ENCODE measurements around the gene PICALM. TPM values are rescaled to one million over a fixed set of nuclear protein-coding genes. Genes with fewer than 3 reads are reported as not detected.
A peak's percentile ranks its signal among the peaks of the same experiment; 100 is the strongest.

Gene PICALM
- total and polyA plus RNA-seq, 2 of the 13 experiments (the other 11 are each of a cell fraction or from before 2014, with no cell fraction given) = 97.6 to 154 TPM

- TF ChIP-seq PLSCR1 (CRISPR knock-in tag; IDR thresholded peaks at IDR 0.05; ENCODE audit: borderline replicate concordance) (no peak), CSRNP2 (CRISPR knock-in tag; conservative IDR thresholded peaks at IDR 0.05; ENCODE audit: low read depth) (no peak), TGIF2 (CRISPR knock-in tag; IDR thresholded peaks at IDR 0.05) (no peak), NR2F6 (IDR thresholded peaks at IDR 0.05) (0 out of 2 replicates have a peak, but pooled peaks have one; percentile 15), NR2F6 (CRISPR knock-in tag; IDR thresholded peaks at IDR 0.05) (no peak), CEBPB (IDR thresholded peaks at IDR 0.05; ENCODE audit: borderline replicate concordance, low read depth, low read length) (no peak), TSC22D2 (CRISPR knock-in tag; IDR thresholded peaks at IDR 0.05; ENCODE audit: borderline replicate concordance) (0 out of 2 replicates have a peak, but pooled peaks have one; percentile 8), NCOA5 (CRISPR knock-in tag; IDR thresholded peaks at IDR 0.05) (no peak), PCBP2 (optimal IDR thresholded peaks at IDR 0.05; ENCODE audit: low read depth, low read length, poor library complexity, severe bottlenecking) (no peak), ZNF569 (CRISPR knock-in tag; IDR thresholded peaks at IDR 0.05; ENCODE audit: borderline replicate concordance) (no peak), ZNF776 (CRISPR knock-in tag; IDR thresholded peaks at IDR 0.05) (no peak), PHB2 (IDR thresholded peaks at IDR 0.05; ENCODE audit: partially characterized antibody) (no peak), ZBTB37 (CRISPR knock-in tag; IDR thresholded peaks at IDR 0.05) (no peak), ZNF790 (CRISPR knock-in tag; IDR thresholded peaks at IDR 0.05; ENCODE audit: borderline replicate concordance) (no peak), ZNF800 (CRISPR knock-in tag; IDR thresholded peaks at IDR 0.05) (no peak), SP5 (CRISPR knock-in tag; IDR thresholded peaks at IDR 0.05; ENCODE audit: borderline replicate concordance, low read depth) (no peak), ZNF274 (CRISPR knock-in tag; IDR thresholded peaks at IDR 0.05) (no peak), ZNF644 (CRISPR knock-in tag; IDR thresholded peaks at IDR 0.05; ENCODE audit: low read depth) (no peak; the same call in 1 of the 2 replicates), NAIF1 (CRISPR knock-in tag; IDR thresholded peaks at IDR 0.05; ENCODE audit: borderline replicate concordance) (no peak), ZNF841 (CRISPR knock-in tag; IDR thresholded peaks at IDR 0.05; ENCODE audit: borderline replicate concordance) (no peak), SMAD1 (CRISPR knock-in tag; IDR thresholded peaks at IDR 0.05; ENCODE audit: borderline replicate concordance, low read depth) (no peak), FIP1L1 (IDR thresholded peaks at IDR 0.05; ENCODE audit: borderline replicate concordance, insufficient read depth, low read depth, low read length) (no peak), ZSCAN29 (CRISPR knock-in tag; conservative IDR thresholded peaks at IDR 0.05) (no peak), SCMH1 (CRISPR knock-in tag; IDR thresholded peaks at IDR 0.05; ENCODE audit: borderline replicate concordance) (no peak), SRSF9 (IDR thresholded peaks at IDR 0.05; ENCODE audit: borderline replicate concordance, insufficient read depth, low read depth, low read length, poor library complexity, severe bottlenecking) (no peak)
These were observed 1.7 kb downstream of the PICALM start (continued) for GRCh38 chr11:86067009-86067850.
